Measurements from ENCODE around the gene RBFOX1. TPM values are rescaled to one million over a fixed set of nuclear protein-coding genes. Genes with fewer than 3 reads are reported as not detected.

The RBFOX1 gene
- total RNA-seq, 1 experiment from 2014 or later, result not detected

DNA sequence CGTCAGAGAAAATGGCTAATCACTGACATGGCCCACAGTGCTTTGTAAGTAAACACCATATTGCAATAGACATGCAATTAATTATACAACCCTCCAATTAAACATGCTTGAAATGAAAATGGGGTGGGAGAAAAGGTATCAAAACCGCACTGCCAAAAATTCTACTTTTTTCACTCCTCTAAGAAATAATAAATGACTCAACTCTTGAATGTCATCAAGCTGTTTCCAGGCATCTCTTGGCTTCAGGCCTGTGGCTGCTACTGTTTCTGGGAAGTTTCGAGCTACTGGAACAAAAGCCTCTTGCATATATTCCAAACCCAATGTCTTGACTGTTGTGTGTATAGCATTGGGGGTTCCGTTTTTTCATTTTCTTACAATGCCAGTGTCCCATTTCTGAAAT lies 412.6 kb downstream of the RBFOX1 start:
- H3K4me3 ChIP-seq (replicated peaks in 1 of 2; ENCODE audit: low read depth in 1 of 2, low read length in 2 of 2), result no peak overlapping the region
- RAD21 ChIA-PET (ENCODE audit: low non-redundant PET in 1 of 2, low total read pairs in 2 of 2, uncharacterized antibody in 2 of 2, unreplicated experiment in 2 of 2), result no interaction called here
- intact Hi-C loops (cut with micrococcal nuclease), result no loop called here
- no peak overlapping the region for H2AFZ ChIP-seq (ENCODE audit: low read depth, low read length, poor library complexity, severe bottlenecking)
- H3K36me3 ChIP-seq (ENCODE audit: control insufficient read depth in 1 of 2, insufficient read depth in 2 of 2, low read length in 2 of 2), result no peaks in the 10 kb centered on the region
- CTCF ChIA-PET, result no interaction called here
- DNase-seq (ENCODE audit: low read depth, low spot score) (no peak), ATAC-seq (no peak)
- no peak overlapping the region for H3K27ac ChIP-seq (ENCODE audit: low read depth, low read length)
- H3K27me3 ChIP-seq (ENCODE audit: insufficient read depth, low read length), result no peaks in the 10 kb centered on the region
- POLR2A ChIA-PET, result no interaction called here
- no peaks in the 10 kb centered on the region for H3K4me1 ChIP-seq (ENCODE audit: control insufficient read depth in 1 of 2, insufficient read depth in 2 of 2, low read length in 2 of 2)
- H3K9me2 ChIP-seq (ENCODE audit: insufficient read depth), result no peaks in the 10 kb centered on the region
- no peak for TF ChIP-seq EZH2phosphoT487 (IDR thresholded peaks at IDR 0.05; ENCODE audit: borderline replicate concordance)
- TF ChIP-seq ZNF274 (IDR thresholded peaks at IDR 0.05; ENCODE audit: low read depth, low read length), result no peak
- no peak for TF ChIP-seq EZH2 (IDR thresholded peaks at IDR 0.05)
- TF ChIP-seq, protein P1, sequence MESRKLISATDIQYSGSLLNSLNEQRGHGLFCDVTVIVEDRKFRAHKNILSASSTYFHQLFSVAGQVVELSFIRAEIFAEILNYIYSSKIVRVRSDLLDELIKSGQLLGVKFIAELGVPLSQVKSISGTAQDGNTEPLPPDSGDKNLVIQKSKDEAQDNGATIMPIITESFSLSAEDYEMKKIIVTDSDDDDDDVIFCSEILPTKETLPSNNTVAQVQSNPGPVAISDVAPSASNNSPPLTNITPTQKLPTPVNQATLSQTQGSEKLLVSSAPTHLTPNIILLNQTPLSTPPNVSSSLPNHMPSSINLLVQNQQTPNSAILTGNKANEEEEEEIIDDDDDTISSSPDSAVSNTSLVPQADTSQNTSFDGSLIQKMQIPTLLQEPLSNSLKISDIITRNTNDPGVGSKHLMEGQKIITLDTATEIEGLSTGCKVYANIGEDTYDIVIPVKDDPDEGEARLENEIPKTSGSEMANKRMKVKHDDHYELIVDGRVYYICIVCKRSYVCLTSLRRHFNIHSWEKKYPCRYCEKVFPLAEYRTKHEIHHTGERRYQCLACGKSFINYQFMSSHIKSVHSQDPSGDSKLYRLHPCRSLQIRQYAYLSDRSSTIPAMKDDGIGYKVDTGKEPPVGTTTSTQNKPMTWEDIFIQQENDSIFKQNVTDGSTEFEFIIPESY (IDR thresholded peaks at IDR 0.05; ENCODE audit: extremely low read depth, insufficient replicate concordance, low read length), result no peak
- no peak for TF ChIP-seq CEBPB (IDR thresholded peaks at IDR 0.05; ENCODE audit: low read depth)
- BruUV-seq (replicated peaks), result no TSS peak
- no peaks in the 10 kb centered on the region for H4K20me1 ChIP-seq (ENCODE audit: insufficient read depth)
- no peak overlapping the region for H3K9ac ChIP-seq (ENCODE audit: low read length)
- H3K4me2 ChIP-seq (ENCODE audit: low read length), result no peak overlapping the region
- no peaks in the 10 kb centered on the region for H3K79me2 ChIP-seq (ENCODE audit: insufficient read depth, low read length)
- peaks cover 0 to 31% of the 10 kb centered on the region in 2 experiments; a peak in 2 of 4 replicates for H3K9me3 ChIP-seq (ENCODE audit: control insufficient read depth in 1 of 2, insufficient read depth in 1 of 2, low read depth in 1 of 2, low read length in 2 of 2)

DNA sequence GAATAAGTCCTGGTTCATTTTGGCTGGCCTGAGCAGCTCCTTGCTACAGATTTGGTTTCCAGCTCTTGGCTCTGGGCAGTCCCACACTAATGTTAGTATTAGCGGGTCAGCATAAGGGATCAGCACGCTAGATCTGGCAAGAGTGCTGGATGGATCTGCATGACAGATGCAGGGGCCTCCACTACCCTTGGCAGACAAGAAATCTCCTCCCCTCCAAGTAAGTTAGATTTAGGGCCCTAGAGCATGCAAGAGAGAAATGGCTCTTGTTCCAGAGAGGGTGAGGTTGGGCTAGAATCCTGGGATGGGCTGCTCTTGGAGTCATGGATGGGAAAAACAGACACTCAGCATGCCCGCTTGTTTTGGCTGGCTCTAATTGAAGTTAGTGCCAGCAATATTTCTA lies 414.3 kb downstream of the RBFOX1 start:
- ChIA-PET POLR2A (no interaction called here), CTCF (no interaction called here), RAD21 (ENCODE audit: low non-redundant PET in 1 of 2, low total read pairs in 2 of 2, uncharacterized antibody in 2 of 2, unreplicated experiment in 2 of 2) (no interaction called here)
- no peaks in the 10 kb centered on the region for H3K36me3 ChIP-seq (ENCODE audit: control insufficient read depth in 1 of 2, insufficient read depth in 2 of 2, low read length in 2 of 2)
- H3K4me2 ChIP-seq (ENCODE audit: low read length), result no peak overlapping the region
- no peaks in the 10 kb centered on the region for H3K27me3 ChIP-seq (ENCODE audit: insufficient read depth, low read length)
- no peak overlapping the region for H3K9ac ChIP-seq (ENCODE audit: low read length)
- BruUV-seq (replicated peaks), result no TSS peak
- H3K27ac ChIP-seq (ENCODE audit: low read depth, low read length), result no peak overlapping the region
- H3K4me1 ChIP-seq (ENCODE audit: control insufficient read depth in 1 of 2, insufficient read depth in 2 of 2, low read length in 2 of 2), result no peaks in the 10 kb centered on the region
- no peaks in the 10 kb centered on the region for H3K79me2 ChIP-seq (ENCODE audit: insufficient read depth, low read length)
- H2AFZ ChIP-seq (ENCODE audit: low read depth, low read length, poor library complexity, severe bottlenecking), result no peak overlapping the region
- no peaks in the 10 kb centered on the region for H3K9me2 ChIP-seq (ENCODE audit: insufficient read depth)
- intact Hi-C loops (cut with micrococcal nuclease), result no loop called here
- H3K9me3 ChIP-seq (ENCODE audit: control insufficient read depth in 1 of 2, insufficient read depth in 1 of 2, low read depth in 1 of 2, low read length in 2 of 2), result peaks cover 0 to 26% of the 10 kb centered on the region in 2 experiments; a peak in 2 of 4 replicates
- ATAC-seq (no peak), DNase-seq (ENCODE audit: low read depth, low spot score) (no peak)
- no peaks in the 10 kb centered on the region for H4K20me1 ChIP-seq (ENCODE audit: insufficient read depth)
- no peak overlapping the region for H3K4me3 ChIP-seq (replicated peaks in 1 of 2; ENCODE audit: low read depth in 1 of 2, low read length in 2 of 2)
- TF ChIP-seq SRF (IDR thresholded peaks at IDR 0.05; ENCODE audit: low read depth) (no peak), POLR2AphosphoS5 (IDR thresholded peaks at IDR 0.05; ENCODE audit: low read depth, low read length) (no peak), EGR1 (IDR thresholded peaks at IDR 0.05; ENCODE audit: low read depth) (no peak), EZH2phosphoT487 (IDR thresholded peaks at IDR 0.05; ENCODE audit: borderline replicate concordance) (no peak), JUND (IDR thresholded peaks at IDR 0.05) (no peak), FOSL1 (IDR thresholded peaks at IDR 0.05; ENCODE audit: low read depth) (no peak), SP1 (IDR thresholded peaks at IDR 0.05; ENCODE audit: low read depth) (no peak), CBX3 (IDR thresholded peaks at IDR 0.05; ENCODE audit: low read depth) (no peak), CEBPB (IDR thresholded peaks at IDR 0.05; ENCODE audit: low read depth) (no peak), TCF7L2 (IDR thresholded peaks at IDR 0.05; ENCODE audit: borderline replicate concordance, extremely low read depth, insufficient read depth, insufficient read length) (no peak), EZH2 (IDR thresholded peaks at IDR 0.05) (no peak), ZFX (IDR thresholded peaks at IDR 0.05) (no peak), POLR2A (IDR thresholded peaks at IDR 0.05; ENCODE audit: borderline replicate concordance, extremely low read depth, insufficient read depth, insufficient read length) (no peak)
- TF ChIP-seq, protein P1 (IDR thresholded peaks at IDR 0.05; ENCODE audit: extremely low read depth, insufficient replicate concordance, low read length), result no peak
- TF ChIP-seq, protein P2, sequence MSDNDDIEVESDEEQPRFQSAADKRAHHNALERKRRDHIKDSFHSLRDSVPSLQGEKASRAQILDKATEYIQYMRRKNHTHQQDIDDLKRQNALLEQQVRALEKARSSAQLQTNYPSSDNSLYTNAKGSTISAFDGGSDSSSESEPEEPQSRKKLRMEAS (IDR thresholded peaks at IDR 0.05), result no peak
